H9 (cell line): Measurements from ENCODE around the gene PRSS27. TPM values are rescaled to one million over a fixed set of nuclear protein-coding genes. Genes with fewer than 3 reads are reported as not detected.

Experiments used
- DNase-seq: peaks from one replicate; pipeline ENCODE4 v3.0.0-alpha.2; 2017
- H2AFZ ChIP-seq: one replicate; pipeline ENCODE4 v1.6.1; 2013; ENCODE audit warnings: mild to moderate bottlenecking, low read length, control low read depth, moderate library complexity
- H2AK5ac ChIP-seq: 2 replicates; pipeline ENCODE4 v1.6.1; 2013; ENCODE audit warnings: low read length, control low read depth, mixed read lengths; ENCODE audit not compliant: insufficient read length
- H2BK120ac ChIP-seq: one replicate; pipeline ENCODE4 v1.6.1; 2013; ENCODE audit warnings: low read depth, mild to moderate bottlenecking, low read length, control low read depth, inconsistent platforms; ENCODE audit not compliant: poor library complexity, severe bottlenecking
- H2BK12ac ChIP-seq: 2 replicates; pipeline ENCODE4 v1.6.1; 2013; ENCODE audit warnings: low read length, control low read depth, mixed read lengths, low read depth; ENCODE audit not compliant: insufficient read length
- H2BK15ac ChIP-seq: 2 replicates; pipeline ENCODE4 v1.6.1; 2013; ENCODE audit warnings: low read depth, low read length, control low read depth
- H2BK20ac ChIP-seq: one replicate; pipeline ENCODE4 v1.6.1; 2013; ENCODE audit warnings: low read depth, mild to moderate bottlenecking, low read length, control low read depth, inconsistent platforms; ENCODE audit not compliant: poor library complexity, severe bottlenecking
- H2BK5ac ChIP-seq: 2 replicates; pipeline ENCODE4 v1.6.1; 2013; ENCODE audit warnings: low read length, control low read depth, mixed read lengths; ENCODE audit not compliant: insufficient read length
- H3K14ac ChIP-seq: 2 replicates; pipeline ENCODE4 v1.6.1; 2013; ENCODE audit warnings: low read length, control low read depth; ENCODE audit not compliant: insufficient read depth
- H3K18ac ChIP-seq: 2 replicates; pipeline ENCODE4 v1.6.1; 2013; ENCODE audit warnings: low read depth, mild to moderate bottlenecking, mixed read lengths, low read length, control low read depth; ENCODE audit not compliant: insufficient read length
- H3K23ac ChIP-seq: 2 replicates; pipeline ENCODE4 v1.6.1; 2013; ENCODE audit warnings: low read length, control low read depth, mixed read lengths, low read depth; ENCODE audit not compliant: insufficient read length
- H3K23me2 ChIP-seq: 2 replicates; pipeline ENCODE4 v1.6.1; 2013; ENCODE audit warnings: low read depth, mild to moderate bottlenecking, mixed read lengths, low read length, control low read depth; ENCODE audit not compliant: insufficient read length, poor library complexity, severe bottlenecking
- H3K27ac ChIP-seq: 2 replicates; pipeline ENCODE4 v1.5.1; 2013; ENCODE audit warnings: low read length, control low read depth, mixed read lengths, low read depth; ENCODE audit not compliant: insufficient read length
- H3K27me3 ChIP-seq: 2 replicates; pipeline ENCODE4 v1.6.1; 2013; ENCODE audit warnings: low read length, control low read depth, inconsistent platforms; ENCODE audit not compliant: insufficient read depth
- H3K4ac ChIP-seq: 2 replicates; pipeline ENCODE4 v1.6.1; 2013; ENCODE audit warnings: low read depth, mild to moderate bottlenecking, control low read depth, inconsistent platforms, low read length, moderate library complexity
- H3K4me1 ChIP-seq: 2 replicates; pipeline ENCODE4 v1.6.1; 2013; ENCODE audit warnings: low read length, control low read depth, inconsistent platforms; ENCODE audit not compliant: insufficient read depth
- H3K4me2 ChIP-seq: 2 replicates; pipeline ENCODE4 v1.6.1; 2013; ENCODE audit warnings: low read length, control low read depth, mixed read lengths; ENCODE audit not compliant: insufficient read length, insufficient read depth
- H3K56ac ChIP-seq: 2 replicates; pipeline ENCODE4 v1.6.1; 2013; ENCODE audit warnings: low read depth, mild to moderate bottlenecking, mixed read lengths, low read length, control low read depth; ENCODE audit not compliant: insufficient read length
- H3K79me1 ChIP-seq: 2 replicates; pipeline ENCODE4 v1.6.1; 2013; ENCODE audit warnings: low read depth, mild to moderate bottlenecking, moderate library complexity, low read length, control low read depth, inconsistent platforms; ENCODE audit not compliant: insufficient read depth, poor library complexity, severe bottlenecking
- H3K79me2 ChIP-seq: 2 replicates; pipeline ENCODE4 v1.6.1; 2013; ENCODE audit warnings: low read length, control low read depth, inconsistent platforms; ENCODE audit not compliant: insufficient read depth
- H3K9ac ChIP-seq: 2 replicates; pipeline ENCODE4 v1.6.1; 2013; ENCODE audit warnings: low read length, control low read depth, mixed read lengths; ENCODE audit not compliant: insufficient read length; ENCODE audit errors: extremely low read depth
- H3K9me3 ChIP-seq: one replicate; pipeline ENCODE4 v1.6.1; 2013; ENCODE audit warnings: low read depth, low read length, inconsistent platforms; ENCODE audit not compliant: control insufficient read depth
- H3T11ph ChIP-seq: one replicate; pipeline ENCODE4 v1.6.1; 2013; ENCODE audit warnings: mild to moderate bottlenecking, low read length, control low read depth, inconsistent platforms
- H4K20me1 ChIP-seq: one replicate; pipeline ENCODE4 v1.6.1; 2013; ENCODE audit not compliant: control insufficient read depth, insufficient read length, insufficient read depth
- H4K5ac ChIP-seq: 2 replicates; pipeline ENCODE4 v1.6.1; 2013; ENCODE audit warnings: low read depth, mild to moderate bottlenecking, mixed read lengths, low read length, control low read depth; ENCODE audit not compliant: insufficient read length
- H4K8ac ChIP-seq: replicated peaks from 2 replicates; pipeline ENCODE4 v1.6.1; 2013; ENCODE audit warnings: low read length, control low read depth, mixed read lengths, low read depth; ENCODE audit not compliant: insufficient read length
- H4K91ac ChIP-seq: 2 replicates; pipeline ENCODE4 v1.6.1; 2013; ENCODE audit warnings: low read depth, mild to moderate bottlenecking, moderate library complexity, mixed read lengths, low read length, control low read depth; ENCODE audit not compliant: insufficient read length
- H3K27ac Mint-ChIP-seq, 3 experiments: 2 replicates in 2 of 3; 3 replicates in 1 of 3; pipeline ENCODE4 v1.8.0; 2020 to 2021; ENCODE audit warnings: mixed read lengths in 3 of 3, mild to moderate bottlenecking in 1 of 3, moderate library complexity in 1 of 3
- H3K27me3 Mint-ChIP-seq: 2 replicates; pipeline ENCODE4 v1.8.0; 2021; ENCODE audit warnings: low read depth, mild to moderate bottlenecking, moderate library complexity, mixed read lengths
- H3K36me3 Mint-ChIP-seq, 3 experiments: 2 replicates in 2 of 3; 3 replicates in 1 of 3; pipeline ENCODE4 v1.8.0; 2020 to 2021; ENCODE audit warnings: low read depth in 3 of 3, mixed read lengths in 3 of 3; ENCODE audit not compliant: insufficient read depth in 1 of 3
- H3K4me1 Mint-ChIP-seq, 2 experiments: 2 replicates each; pipeline ENCODE4 v1.8.0; 2020; ENCODE audit warnings: mixed read lengths in 2 of 2
- H3K4me3 Mint-ChIP-seq, 2 experiments: 2 replicates in 1 of 2; 3 replicates in 1 of 2; pipeline ENCODE4 v1.8.0; 2020 to 2021; ENCODE audit warnings: mild to moderate bottlenecking in 2 of 2, mixed read lengths in 2 of 2, moderate library complexity in 1 of 2
- H3K9me3 Mint-ChIP-seq, 2 experiments: 2 replicates in 1 of 2; 3 replicates in 1 of 2; pipeline ENCODE4 v1.8.0; 2020; ENCODE audit warnings: mild to moderate bottlenecking in 2 of 2, mixed read lengths in 2 of 2, moderate library complexity in 1 of 2
- CTCF ChIP-seq: fragments of 200-600 bp; sonication (generic); conservative IDR thresholded peaks from 3 replicates; pipeline ENCODE4 v1.8.0; 2021; ENCODE audit warnings: antibody characterized with exemption, mild to moderate bottlenecking
- WGBS: extraction: QIAGEN DNeasy Blood & Tissue Kit; methylation state at CpG from one replicate; pipeline ENCODE4 v1.1.7; 2013; ENCODE audit warnings: missing lambda C conversion rate, low lambda C conversion rate, mixed read lengths; ENCODE audit not compliant: insufficient read length; ENCODE audit errors: extremely low coverage; 5-methylcytosine and 5-hydroxymethylcytosine counted together
- total RNA-seq: library from RNA; stranded (reverse); gene quantifications from 2 replicates; pipeline ENCODE4 v1.2.1, GENCODE V29; 2021

Gene PRSS27
- total RNA-seq, 1 experiment from 2014 or later = 5.0 TPM

- Histone ChIP-seq H3K79me1 (no peaks in the 10 kb centered on the region), H3K27ac (no peak overlapping the region), H3K4me2 (no peak overlapping the region), H3K14ac (no peak overlapping the region), H3K18ac (no peak overlapping the region), H2BK20ac (no peak overlapping the region), H3K4ac (no peak overlapping the region), H3K9me3 (no peaks in the 10 kb centered on the region), H3K23me2 (no peaks in the 10 kb centered on the region), H3K9ac (no peak overlapping the region), H3T11ph (no peak overlapping the region), H3K27me3 (no peaks in the 10 kb centered on the region), H4K5ac (no peak overlapping the region), H2AFZ (no peak overlapping the region), H4K91ac (no peak overlapping the region), H4K8ac (no peak overlapping the region), H2BK12ac (no peak overlapping the region), H4K20me1 (no peaks in the 10 kb centered on the region), H3K79me2 (no peaks in the 10 kb centered on the region), H2BK15ac (no peak overlapping the region), H2BK120ac (no peak overlapping the region), H3K23ac (no peak overlapping the region), H3K56ac (no peak overlapping the region), H2BK5ac (no peak overlapping the region), H3K4me1 (no peaks in the 10 kb centered on the region), H2AK5ac (no peak overlapping the region)
- H3K27ac Mint-ChIP-seq = no peak overlapping the region; a peak in 1 of 7 replicates
- no peaks in the 10 kb centered on the region for H3K36me3 Mint-ChIP-seq
- no peak overlapping the region for H3K4me3 Mint-ChIP-seq
- peaks cover 6 to 21% of the 10 kb centered on the region in 2 experiments; a peak in 2 of 4 replicates for H3K4me1 Mint-ChIP-seq
- no peak for DNase-seq
- no peak for TF ChIP-seq CTCF
- H3K27me3 Mint-ChIP-seq = no peaks in the 10 kb centered on the region; the same call in 1 of the 2 replicates
- WGBS = no CpG with 5 or more reads among the region's 11 CpGs
- no peaks in the 10 kb centered on the region for H3K9me3 Mint-ChIP-seq
These were observed 16.6 kb upstream of the PRSS27 start for GRCh38 chr16:2736476-2737237.
